ENCODE data around the gene GIGYF2.
A peak's percentile ranks its signal among the peaks of the same experiment; 100 is the strongest.
"Not testable (repeated sequence)": the region's sequence is repeated elsewhere in the genome, so short reads cannot be mapped to it uniquely, and the experiment has no call there.

GIGYF2 gene

GRCh38 chr2:232810444-232810843 lies 113.3 kb downstream of the GIGYF2 start:
- no peak for DNase-seq

GRCh38 chr2:232815569-232815968 lies 118.4 kb downstream of the GIGYF2 start:
- no peak for DNase-seq

GRCh38 chr2:232816657-232817056 lies 119.5 kb downstream of the GIGYF2 start:
- DNase-seq: no peak

- DNase-seq: no peak
These were observed 120.6 kb downstream of the GIGYF2 start for GRCh38 chr2:232817756-232818155.

GRCh38 chr2:232829988-232830387 lies 132.9 kb downstream of the GIGYF2 start:
- no peak for DNase-seq

- DNase-seq: no peak
These were observed 134.4 kb downstream of the GIGYF2 start for GRCh38 chr2:232831496-232831895.

- no peak for DNase-seq
These were observed 136.7 kb downstream of the GIGYF2 start for GRCh38 chr2:232833830-232834229.

- DNase-seq: no peak
These were observed 138.6 kb downstream of the GIGYF2 start for GRCh38 chr2:232835687-232836208.

- DNase-seq: no peak
These were observed 139.8 kb downstream of the GIGYF2 start for GRCh38 chr2:232836934-232837333.

GRCh38 chr2:232838406-232838874 lies 141.3 kb downstream of the GIGYF2 start:
- no peak for DNase-seq

- DNase-seq: no peak
These were observed 142.4 kb downstream of the GIGYF2 start for GRCh38 chr2:232839411-232840079.

- no peak for DNase-seq
These were observed 145.6 kb downstream of the GIGYF2 start for GRCh38 chr2:232842689-232843088.

- no peak for DNase-seq
These were observed 146.7 kb downstream of the GIGYF2 start for GRCh38 chr2:232843834-232844233.

- DNase-seq: no peak
These were observed 148.9 kb downstream of the GIGYF2 start for GRCh38 chr2:232846055-232846454.

- no peak for DNase-seq
These were observed 152.9 kb downstream of the GIGYF2 start for GRCh38 chr2:232850039-232850438.

GRCh38 chr2:232852081-232852480 lies 154.9 kb downstream of the GIGYF2 start:
- not testable (repeated sequence) for DNase-seq

- no peak for DNase-seq
These were observed 155.5 kb downstream of the GIGYF2 start for GRCh38 chr2:232852676-232853075.

- DNase-seq: peak; percentile 58
These were observed 157.0 kb downstream of the GIGYF2 start for GRCh38 chr2:232854082-232854481.

GRCh38 chr2:232857158-232857563 lies 160.0 kb downstream of the GIGYF2 start:
- DNase-seq: peak; percentile 22

- no peak for DNase-seq
These were observed 162.3 kb downstream of the GIGYF2 start for GRCh38 chr2:232859385-232859916.

GRCh38 chr2:232860593-232861241 lies 163.6 kb downstream of the GIGYF2 start:
- DNase-seq: no peak

GRCh38 chr2:232861353-232861752 lies 164.2 kb downstream of the GIGYF2 start:
- no peak for DNase-seq

GRCh38 chr2:232863996-232864395 lies 166.9 kb downstream of the GIGYF2 start:
- DNase-seq: no peak

- no peak for DNase-seq
These were observed 168.0 kb downstream of the GIGYF2 start for GRCh38 chr2:232865165-232865564.

Data from fibroblast of skin of scalp (primary cell).